SK-MEL-5 (cell line): ENCODE measurements around the gene TEKT2. TPM values are rescaled to one million over a fixed set of nuclear protein-coding genes. Genes with fewer than 3 reads are reported as not detected.

Source experiments
- DNase-seq: peaks from one replicate; pipeline ENCODE4 v3.0.0-alpha.2; 2016; ENCODE audit warnings: low read depth, low spot score
- in situ Hi-C: cut with HindIII; loops from 2 replicates; pipeline ENCODE4 v1.10.0; 2016; ENCODE audit warnings: low sequenced_read_pairs, high pct_unique_total_duplicates, low pct_unique_long_range_greater_than_20kb
- total RNA-seq: library from RNA; depleted of rRNA; stranded (reverse); fragments of >200 nt; shearing (Covaris generic); gene quantifications from 2 replicates; pipeline ENCODE4 v1.2.3, GENCODE V29; 2014

TEKT2 gene
- total RNA-seq, 1 experiment from 2014 or later = not detected

- DNase-seq = no peak
- in situ Hi-C loops = no loop called here
Measured at GRCh38 chr1:36097693-36098585, 14.0 kb downstream of the TEKT2 start.

GRCh38 chr1:36098650-36099365 lies 14.9 kb downstream of the TEKT2 start:
- DNase-seq = no peak
- in situ Hi-C loops = no loop called here

GRCh38 chr1:36099681-36100341 lies 15.9 kb downstream of the TEKT2 start:
- in situ Hi-C loops = no loop called here
- DNase-seq = peak; percentile 73

- in situ Hi-C loops = no loop called here
- DNase-seq = no peak
Measured at GRCh38 chr1:36100376-36100775, 16.5 kb downstream of the TEKT2 start.

- in situ Hi-C loops = no loop called here
Measured at GRCh38 chr1:36101546-36101945, 17.7 kb downstream of the TEKT2 start.

GRCh38 chr1:36106269-36106668 lies 22.4 kb downstream of the TEKT2 start:
- in situ Hi-C loops = no loop called here
- no peak for DNase-seq

More at GRCh38 chr1:36101546-36101945, 17.7 kb downstream of the TEKT2 start:
- DNase-seq = no peak

GRCh38 chr1:36107394-36107793 lies 23.5 kb downstream of the TEKT2 start:
- in situ Hi-C loops = no loop called here
- no peak for DNase-seq

GRCh38 chr1:36108314-36108713 lies 24.4 kb downstream of the TEKT2 start:
- in situ Hi-C loops = no loop called here
- DNase-seq = no peak

GRCh38 chr1:36109041-36109679 lies 25.3 kb downstream of the TEKT2 start:
- DNase-seq = no peak
- in situ Hi-C loops = no loop called here

- in situ Hi-C loops = no loop called here
- DNase-seq = no peak
Measured at GRCh38 chr1:36111151-36111550, 27.3 kb downstream of the TEKT2 start.

GRCh38 chr1:36112823-36113222 lies 28.9 kb downstream of the TEKT2 start:
- in situ Hi-C loops = no loop called here
- no peak for DNase-seq

GRCh38 chr1:36114371-36114770 lies 30.5 kb downstream of the TEKT2 start:
- no peak for DNase-seq
- in situ Hi-C loops = no loop called here

- no peak for DNase-seq
- in situ Hi-C loops = no loop called here
Measured at GRCh38 chr1:36115200-36115669, 31.3 kb downstream of the TEKT2 start.

GRCh38 chr1:36115931-36116330 lies 32.0 kb downstream of the TEKT2 start:
- no peak for DNase-seq
- in situ Hi-C loops = no loop called here

GRCh38 chr1:36116901-36117300 lies 33.0 kb downstream of the TEKT2 start:
- DNase-seq = no peak
- in situ Hi-C loops = no loop called here

- DNase-seq = no peak
- in situ Hi-C loops = no loop called here
Measured at GRCh38 chr1:36118447-36119204, 34.7 kb downstream of the TEKT2 start.

- DNase-seq = no peak
- in situ Hi-C loops = no loop called here
Measured at GRCh38 chr1:36119456-36119855, 35.6 kb downstream of the TEKT2 start.
